Right hindlimb (tissue), 1 donor: ENCODE measurements around the gene GBX1.
A peak's percentile ranks its signal among the peaks of the same experiment; 100 is the strongest.

ENCODE experiments used
- DNase-seq: peaks from one replicate; pipeline ENCODE4 v3.0.0-alpha.2; 2018

GBX1 gene

DNA sequence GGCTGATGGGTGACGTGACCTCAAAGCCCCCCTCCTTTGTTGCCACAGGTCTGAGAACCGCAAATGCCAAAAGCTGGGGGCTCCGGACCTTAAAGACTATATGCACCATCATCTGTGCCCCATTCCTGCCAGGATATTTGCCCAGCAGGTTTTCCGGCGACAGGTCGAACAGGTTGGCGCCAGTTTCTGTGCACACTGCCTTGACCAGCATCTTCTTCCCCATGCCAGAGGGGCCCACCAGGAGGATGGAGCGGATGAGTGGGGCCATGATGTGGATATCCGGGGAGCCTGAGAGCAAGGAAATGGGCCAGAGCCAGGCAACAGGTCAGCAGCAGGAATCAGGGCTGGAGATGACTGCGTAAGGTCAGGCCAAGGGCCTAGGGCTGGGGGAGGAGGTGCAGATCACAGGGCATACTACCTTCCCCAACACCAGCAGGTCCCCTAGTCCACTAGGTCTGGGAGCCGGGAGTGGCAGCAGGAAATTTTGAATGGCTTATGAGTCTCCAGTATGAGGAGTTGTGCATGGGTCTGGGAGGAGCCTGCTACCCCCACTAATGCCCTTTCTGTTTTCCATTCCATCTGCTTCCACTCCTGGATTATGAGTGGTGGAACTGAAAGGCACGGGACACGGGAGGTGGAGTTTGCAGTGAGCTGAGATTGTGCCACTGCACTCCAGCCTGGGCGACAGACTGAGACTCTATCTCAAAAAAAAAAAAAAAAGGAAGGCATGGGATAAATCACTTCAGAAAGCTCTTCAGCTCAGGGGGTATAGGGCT lies 25.9 kb upstream of the GBX1 start:
- no peak for DNase-seq

- DNase-seq: no peak
These were observed 24.6 kb upstream of the GBX1 start for GRCh38 chr7:151192002-151192539.

DNA sequence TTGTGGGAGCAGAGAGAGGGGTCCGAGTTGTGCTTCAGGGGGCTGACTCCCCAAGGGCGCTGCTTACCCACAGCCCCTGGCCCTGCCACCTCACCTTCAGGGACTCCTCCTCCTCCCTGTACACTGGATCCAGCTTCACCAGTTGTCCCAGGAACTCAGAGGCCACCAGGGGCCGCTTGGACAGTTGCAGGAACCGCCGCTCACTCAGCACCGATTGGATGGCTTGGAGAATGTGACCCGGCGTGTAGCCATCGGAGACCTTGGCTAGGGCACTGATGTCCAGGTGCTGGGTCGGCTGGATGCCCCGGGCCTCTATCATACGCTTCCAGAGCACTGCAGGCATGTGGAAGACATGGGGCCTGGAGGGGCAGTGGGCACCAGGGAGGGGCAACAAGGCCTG lies 24.1 kb upstream of the GBX1 start:
- no peak for DNase-seq

DNA sequence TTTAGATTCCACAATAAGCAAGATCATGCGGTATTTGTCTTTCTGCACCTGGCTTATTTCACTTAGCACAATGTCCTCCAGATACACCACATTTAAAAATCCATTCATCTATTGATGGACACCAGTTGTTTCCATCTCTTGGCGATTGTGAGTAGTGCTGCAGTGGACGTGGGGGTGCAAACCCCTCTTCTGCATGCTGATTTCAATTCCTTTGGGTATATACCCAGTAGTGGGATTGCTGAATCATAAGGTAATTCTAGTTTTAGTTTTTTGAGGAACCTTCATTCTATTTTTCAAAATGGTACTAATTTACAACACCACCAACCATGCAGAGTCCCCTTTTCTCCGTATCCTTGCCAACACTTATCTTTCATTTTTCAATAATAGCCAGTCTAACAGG lies 21.5 kb upstream of the GBX1 start:
- no peak for DNase-seq

DNA sequence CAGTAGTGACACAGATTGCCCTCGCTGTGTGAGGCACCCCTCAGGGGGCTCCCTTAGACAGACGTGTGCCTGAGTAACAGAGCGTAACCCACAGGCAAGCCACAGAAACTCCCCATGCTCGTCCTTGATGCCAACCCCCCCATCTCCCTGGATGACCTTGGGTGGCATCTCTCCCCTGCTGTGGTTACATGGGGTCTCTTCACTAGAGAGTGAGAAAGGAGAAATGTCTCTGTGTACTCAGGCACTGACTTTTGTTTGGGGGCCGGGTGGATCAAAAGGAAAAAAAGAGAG lies 20.7 kb upstream of the GBX1 start:
- DNase-seq: no peak

DNA sequence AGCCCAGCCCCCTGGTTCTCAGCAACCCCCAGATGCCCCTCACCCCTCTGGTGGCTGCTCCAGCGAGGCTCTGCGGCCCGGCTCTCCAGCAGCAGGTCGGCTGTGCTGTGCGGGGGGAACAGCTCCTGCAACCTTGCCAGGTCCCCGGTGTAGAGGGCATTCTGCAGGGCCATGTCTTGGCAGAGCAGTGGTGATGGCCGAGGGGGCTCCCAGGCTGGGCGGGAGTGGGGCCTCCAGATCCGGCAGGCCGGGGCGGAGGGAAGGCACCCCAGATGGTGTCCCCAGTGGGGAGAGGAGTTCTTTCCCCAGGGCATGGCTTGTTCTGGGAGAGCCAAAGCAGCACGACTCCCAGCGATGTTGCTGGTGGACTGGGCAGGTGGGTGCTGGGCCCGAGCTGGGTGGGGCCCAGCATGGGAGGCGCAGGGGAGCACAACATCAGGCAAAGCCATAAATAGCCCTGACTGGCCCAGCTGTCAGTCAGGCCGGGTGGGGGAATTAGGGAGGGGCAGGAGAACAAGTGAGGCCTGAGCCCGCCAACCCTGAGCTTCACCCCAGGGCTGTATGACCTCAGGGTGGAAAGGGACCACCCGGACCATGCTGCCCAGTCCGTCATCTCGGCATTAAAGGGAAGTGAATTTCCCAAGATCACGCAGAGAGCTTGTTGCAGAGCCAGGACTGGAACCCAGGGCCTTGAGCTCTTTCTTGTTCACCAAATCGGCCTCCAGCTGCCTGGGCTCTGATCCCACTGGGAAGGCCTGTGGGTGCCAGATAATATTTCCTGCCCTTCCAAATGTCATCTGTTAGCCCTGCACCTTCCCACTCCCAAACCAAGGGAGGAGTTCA lies 20.1 kb upstream of the GBX1 start:
- DNase-seq: no peak

DNA sequence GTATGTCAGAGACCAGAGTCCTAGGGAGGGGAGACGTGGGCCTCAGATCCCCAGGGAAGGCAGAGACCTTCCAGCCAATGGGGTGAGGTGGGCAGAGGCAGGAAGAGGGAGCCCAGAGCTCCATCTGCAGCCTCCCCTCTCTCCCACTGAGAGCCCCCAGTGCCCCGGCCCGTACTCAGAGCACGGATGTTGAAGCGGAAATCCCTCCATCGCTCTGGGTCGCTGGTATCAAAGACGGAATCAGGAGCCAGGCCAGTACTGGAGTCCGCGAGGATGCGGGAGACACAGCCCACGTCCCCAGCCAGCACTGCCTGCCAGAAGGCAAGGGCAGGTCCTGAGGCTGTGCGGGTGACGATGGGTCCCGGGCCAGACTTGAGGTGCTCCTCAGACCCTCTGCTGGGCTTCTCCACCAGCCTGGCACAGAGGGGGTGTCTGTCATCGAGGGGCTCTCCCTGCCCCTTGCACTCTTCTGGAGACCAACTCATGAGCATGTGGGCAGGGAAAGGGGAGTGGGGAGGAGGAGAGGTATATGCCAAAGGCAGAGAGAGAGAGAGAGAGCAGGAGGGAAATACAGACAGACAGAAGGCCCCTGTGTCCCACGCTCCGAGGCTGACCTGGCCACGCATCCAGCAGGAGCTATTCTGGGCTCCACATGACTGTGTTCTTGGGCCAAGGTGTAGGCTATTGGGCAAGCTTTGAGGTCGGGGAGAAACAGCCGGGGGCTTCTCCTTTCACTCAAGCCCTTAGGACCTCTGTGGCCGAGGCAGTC lies 19.3 kb upstream of the GBX1 start, which contains the start of gene ASB10:
TSS of gene ASB10 (minus strand) at position 611 of the 769 bp plus-strand sequence. CDS start at position 491, 120 bp downstream.
- DNase-seq: no peak

DNA sequence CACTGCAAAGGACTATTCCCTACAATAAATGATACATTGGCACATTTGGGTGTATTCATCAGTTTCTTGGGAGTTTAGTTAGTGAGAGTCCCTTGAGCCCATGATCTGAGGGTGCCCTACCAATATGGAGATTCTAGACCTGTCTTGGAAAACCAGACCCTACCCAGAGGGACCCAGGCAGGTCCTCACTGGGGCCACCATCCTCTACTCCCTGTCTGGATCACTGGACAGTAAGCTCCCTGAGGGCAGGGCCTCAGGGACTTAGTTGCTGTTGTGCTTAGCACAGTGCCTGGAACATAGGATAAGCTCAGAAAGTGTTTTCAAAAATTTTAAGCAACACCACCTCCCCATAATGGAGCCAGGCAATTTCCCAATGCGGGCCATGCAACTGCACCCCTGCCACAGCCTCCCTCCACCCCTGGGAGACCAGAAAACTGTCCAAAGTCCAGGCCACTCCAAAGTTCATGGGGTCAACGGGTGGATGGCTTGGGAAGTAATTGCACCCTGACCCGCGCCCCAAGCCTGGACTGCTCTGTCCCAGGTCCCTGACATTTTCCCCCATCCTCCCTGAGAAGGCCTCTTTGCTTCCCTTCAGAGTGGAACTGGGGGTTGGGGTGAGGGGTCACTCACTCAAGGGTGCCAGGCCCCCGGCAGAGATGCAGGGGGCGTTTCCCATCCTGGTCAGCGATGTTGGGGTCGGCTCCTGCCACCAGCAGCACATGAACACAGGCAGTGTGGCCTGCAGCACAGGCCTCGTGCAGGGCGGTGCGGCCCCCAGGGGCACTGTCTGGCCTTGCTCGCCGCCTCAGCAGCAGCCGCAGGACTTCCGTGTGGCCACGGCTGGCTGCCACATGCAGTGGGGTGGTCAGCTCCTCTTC lies 18.5 kb upstream of the GBX1 start:
- no peak for DNase-seq

GRCh38 chr7:151181011-151181431 lies 13.5 kb upstream of the GBX1 start:
- peak; percentile 66 for DNase-seq

GRCh38 chr7:151179946-151180345 lies 12.5 kb upstream of the GBX1 start:
- no peak for DNase-seq

DNA sequence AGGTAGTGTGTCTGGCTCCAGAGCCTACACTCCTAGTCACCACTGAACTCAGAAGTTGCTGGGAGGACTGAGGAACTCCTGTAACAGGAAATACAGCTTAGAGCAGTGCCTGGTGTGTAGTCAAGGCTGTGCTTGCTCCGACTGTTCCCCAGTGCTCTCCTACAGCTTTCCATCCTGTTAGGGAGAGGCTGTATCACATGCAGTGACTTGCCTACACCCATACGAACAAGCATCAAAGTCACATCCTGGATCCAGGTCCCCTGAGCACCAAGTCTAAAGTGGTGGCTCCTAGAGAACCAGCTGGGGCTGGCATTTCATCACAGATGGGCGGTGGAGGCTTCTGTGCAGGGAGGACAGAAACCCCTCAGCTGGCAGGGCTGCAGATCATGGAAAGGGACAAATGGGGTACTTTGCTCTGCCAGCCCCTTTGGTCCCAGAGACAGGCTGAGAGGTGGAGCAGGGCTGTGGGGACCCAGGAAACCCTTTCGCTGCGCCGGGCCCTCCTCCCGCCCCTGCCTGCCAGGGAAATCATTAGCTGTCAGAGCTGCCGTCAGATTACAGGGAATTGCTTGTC lies 11.9 kb upstream of the GBX1 start:
- no peak for DNase-seq

- no peak for DNase-seq
These were observed 11.3 kb upstream of the GBX1 start for GRCh38 chr7:151178831-151179230.

DNA sequence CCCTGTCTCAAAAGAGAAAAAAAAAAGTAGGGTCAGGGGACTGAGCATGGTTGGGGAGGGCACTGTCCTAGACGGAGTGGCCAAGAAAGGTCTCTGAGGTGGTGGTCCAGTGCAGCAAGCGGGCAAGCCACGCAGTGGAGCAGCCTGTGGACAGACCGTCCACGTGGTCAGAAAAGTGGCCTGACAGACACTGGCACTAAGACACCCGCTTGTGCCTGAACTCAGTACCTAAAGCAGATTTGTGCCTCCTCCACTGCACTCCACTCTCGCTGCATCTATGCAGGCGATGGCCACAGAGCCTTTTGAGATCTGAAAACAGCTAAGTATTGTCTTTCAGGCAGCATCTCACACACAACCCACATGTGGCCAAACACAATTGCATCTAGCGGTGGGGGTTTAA lies 10.7 kb upstream of the GBX1 start:
- no peak for DNase-seq

GRCh38 chr7:151177310-151177709 lies 9.8 kb upstream of the GBX1 start:
- no peak for DNase-seq

GRCh38 chr7:151176401-151176800 lies 8.9 kb upstream of the GBX1 start:
- no peak for DNase-seq

DNA sequence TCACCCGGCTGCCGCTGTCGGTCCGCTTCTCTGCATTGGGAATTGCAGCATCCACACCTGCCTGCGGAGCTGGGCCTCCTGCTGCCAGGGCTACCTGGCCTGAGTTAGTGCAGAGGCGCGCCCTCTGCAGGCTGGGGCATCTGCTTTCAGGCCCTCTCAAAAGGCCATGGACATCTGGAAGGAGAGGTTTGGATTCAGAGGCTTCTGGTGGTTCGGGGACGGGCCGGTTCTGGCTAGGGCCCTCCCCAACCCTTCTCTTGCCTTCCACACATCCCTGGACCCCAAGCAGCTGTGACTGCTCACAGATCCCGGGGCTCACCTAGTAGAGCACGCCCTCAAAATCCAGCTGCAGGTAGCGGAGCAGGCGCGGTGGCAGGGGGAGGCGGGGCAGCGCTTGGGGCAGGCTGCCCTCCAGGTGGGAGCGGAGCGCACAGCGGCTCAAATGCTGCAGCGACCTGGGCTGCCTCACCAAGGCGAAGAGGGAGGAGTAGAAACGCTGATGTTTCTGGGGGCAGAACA lies 8.4 kb upstream of the GBX1 start:
- DNase-seq: no peak

GRCh38 chr7:151175047-151175792 lies 7.7 kb upstream of the GBX1 start:
- DNase-seq: no peak

DNA sequence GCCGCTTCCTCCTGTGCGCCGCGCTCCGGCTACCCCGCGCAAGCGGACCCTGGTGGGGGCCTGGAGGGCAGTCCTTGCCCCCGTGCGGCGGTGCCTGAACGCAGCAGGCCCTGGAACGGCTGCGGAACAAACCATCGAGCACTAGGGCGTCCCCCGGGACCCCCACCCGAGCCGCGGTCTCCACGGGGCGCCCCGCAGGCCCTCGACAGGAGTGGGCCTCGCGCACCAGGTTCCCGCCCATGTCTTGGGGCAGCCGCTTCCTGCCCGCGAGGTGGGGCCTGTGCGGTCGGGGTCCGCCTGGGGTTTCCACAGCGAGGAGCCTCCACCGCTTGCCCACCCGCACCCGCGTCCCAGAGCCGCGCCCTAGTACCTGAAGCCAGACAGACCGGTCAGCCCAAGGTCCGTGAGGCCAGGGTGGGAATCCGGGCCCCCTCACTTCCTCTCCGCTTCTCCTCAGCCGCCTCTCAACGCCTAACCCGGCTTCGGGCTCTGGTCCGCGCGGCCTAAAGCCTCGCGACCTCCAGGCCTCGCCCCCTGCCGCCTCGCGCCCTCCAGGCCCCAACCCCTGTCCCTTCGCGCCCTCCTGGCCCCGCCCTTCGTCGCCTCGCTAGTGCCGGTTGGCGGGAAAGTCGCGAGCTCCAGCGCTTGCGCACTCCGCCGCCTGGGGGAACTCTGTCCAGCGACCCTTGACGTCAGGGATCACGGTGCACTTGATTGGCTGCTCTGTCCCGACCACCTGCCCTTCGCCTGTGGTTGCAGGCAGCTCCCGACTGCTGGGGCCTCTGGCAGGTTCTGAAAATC lies 7.0 kb upstream of the GBX1 start:
- peak; percentile 47 for DNase-seq

- no peak for DNase-seq
These were observed 6.1 kb upstream of the GBX1 start for GRCh38 chr7:151173386-151174245.
